ENCODE measurements around the gene KRTAP12-2. TPM values are rescaled to one million over a fixed set of nuclear protein-coding genes. Genes with fewer than 3 reads are reported as not detected.
"Not testable (repeated sequence)": the region's sequence is repeated elsewhere in the genome, so short reads cannot be mapped to it uniquely, and the experiment has no call there.

Gene KRTAP12-2
- total RNA-seq, 2 experiments from 2014 or later, result not detected

GRCh38 chr21:44627181-44627822 lies 39.4 kb downstream of the KRTAP12-2 start:
- H3K27me3 Mint-ChIP-seq; H3K4me3 Mint-ChIP-seq; intact Hi-C loops (cut with DNase I, micrococcal nuclease); ATAC-seq; POLR2A ChIA-PET; CTCF ChIA-PET; DNase-seq; H3K36me3 Mint-ChIP-seq (ENCODE audit: low read depth); H3K27ac Mint-ChIP-seq: not testable (repeated sequence)
- Mint-ChIP-seq H3K4me1 (peaks cover 21% of the 10 kb centered on the region), H3K9me3 (ENCODE audit: low read depth) (peaks cover 47% of the 10 kb centered on the region)

GRCh38 chr21:44626673-44627143 lies 40.0 kb downstream of the KRTAP12-2 start, which contains the start of gene KRTAP10-9:
TSS of gene KRTAP10-9 (plus strand) at chr21:44627093. CDS start at chr21:44627172, 79 bp downstream.
- DNase-seq, result no peak
- POLR2A ChIA-PET, result no interaction called here
- Mint-ChIP-seq H3K27me3 (no peaks in the 10 kb centered on the region), H3K27ac (no peak within 1 kb of the TSS), H3K36me3 (ENCODE audit: low read depth) (peaks cover 5% of the 10 kb centered on the region), H3K4me1 (peaks cover 21% of the 10 kb centered on the region), H3K4me3 (no peak within 1 kb of the TSS), H3K9me3 (ENCODE audit: low read depth) (peaks cover 43% of the 10 kb centered on the region)
- CTCF ChIA-PET, result no interaction called here
- intact Hi-C loops (cut with DNase I, micrococcal nuclease), result no loop called here
- no peak for ATAC-seq

GRCh38 chr21:44626262-44626661 lies 40.5 kb downstream of the KRTAP12-2 start:
- H3K9me3 Mint-ChIP-seq (ENCODE audit: low read depth), result peaks cover 41% of the 10 kb centered on the region
- H3K4me3 Mint-ChIP-seq, result no peak overlapping the region
- H3K36me3 Mint-ChIP-seq (ENCODE audit: low read depth), result peaks cover 3% of the 10 kb centered on the region
- no peak overlapping the region for H3K27ac Mint-ChIP-seq
- CTCF ChIA-PET, result no interaction called here
- H3K4me1 Mint-ChIP-seq, result peaks cover 21% of the 10 kb centered on the region
- intact Hi-C loops (cut with DNase I, micrococcal nuclease), result no loop called here
- POLR2A ChIA-PET, result no interaction called here
- DNase-seq (no peak), ATAC-seq (no peak)
- H3K27me3 Mint-ChIP-seq, result no peaks in the 10 kb centered on the region

GRCh38 chr21:44625756-44626155 lies 41.0 kb downstream of the KRTAP12-2 start:
- DNase-seq (no peak), ATAC-seq (no peak)
- no peaks in the 10 kb centered on the region for H3K27me3 Mint-ChIP-seq
- no peak overlapping the region for H3K27ac Mint-ChIP-seq
- intact Hi-C loops (cut with DNase I, micrococcal nuclease), result no loop called here
- H3K9me3 Mint-ChIP-seq (ENCODE audit: low read depth), result peaks cover 38% of the 10 kb centered on the region
- peaks cover 5% of the 10 kb centered on the region for H3K36me3 Mint-ChIP-seq (ENCODE audit: low read depth)
- peaks cover 22% of the 10 kb centered on the region for H3K4me1 Mint-ChIP-seq
- CTCF ChIA-PET, result no interaction called here
- H3K4me3 Mint-ChIP-seq, result no peak overlapping the region
- POLR2A ChIA-PET, result no interaction called here

GRCh38 chr21:44623575-44623974 lies 43.2 kb downstream of the KRTAP12-2 start:
- Mint-ChIP-seq H3K4me1 (peaks cover 25% of the 10 kb centered on the region), H3K27me3 (no peaks in the 10 kb centered on the region), H3K36me3 (ENCODE audit: low read depth) (peaks cover 22% of the 10 kb centered on the region), H3K9me3 (ENCODE audit: low read depth) (peaks cover 43% of the 10 kb centered on the region), H3K27ac (no peak overlapping the region), H3K4me3 (no peak overlapping the region)
- ATAC-seq (no peak), DNase-seq (no peak)
- intact Hi-C loops (cut with DNase I, micrococcal nuclease), result no loop called here
- CTCF ChIA-PET, result no interaction called here
- POLR2A ChIA-PET, result no interaction called here

GRCh38 chr21:44619886-44620285 lies 46.8 kb downstream of the KRTAP12-2 start:
- no peak for DNase-seq
- H3K9me3 Mint-ChIP-seq (ENCODE audit: low read depth), result peaks cover 45% of the 10 kb centered on the region
- intact Hi-C loops (cut with DNase I, micrococcal nuclease), result loop anchor here (5.0 kb wide), 2 partner anchors 32 to 73 kb away; partner anchors contain the start of gene KRTAP12-4 (in 1 of the 2)
- POLR2A ChIA-PET, result no interaction called here
- ATAC-seq, result no peak
- H3K4me3 Mint-ChIP-seq, result no peak overlapping the region
- H3K27me3 Mint-ChIP-seq, result no peaks in the 10 kb centered on the region
- H3K27ac Mint-ChIP-seq, result peak overlapping the region; percentile 14
- CTCF ChIA-PET, result interaction anchor here (0.5 kb wide), 1 partner anchor 820 kb away, joined by 3 read pairs; no protein-coding TSS in a partner anchor
- peaks cover 45% of the 10 kb centered on the region for H3K4me1 Mint-ChIP-seq
- H3K36me3 Mint-ChIP-seq (ENCODE audit: low read depth), result peaks cover 22% of the 10 kb centered on the region

GRCh38 chr21:44618909-44619308 lies 47.8 kb downstream of the KRTAP12-2 start:
- H3K4me3 Mint-ChIP-seq, result peak overlapping the region; percentile 18
- H3K36me3 Mint-ChIP-seq (ENCODE audit: low read depth), result peaks cover 21% of the 10 kb centered on the region
- H3K9me3 Mint-ChIP-seq (ENCODE audit: low read depth), result peaks cover 35% of the 10 kb centered on the region
- peak overlapping the region; percentile 90 for H3K27ac Mint-ChIP-seq
- intact Hi-C loops (cut with DNase I, micrococcal nuclease), result loop anchor here (5.0 kb wide), 2 partner anchors 33 to 72 kb away; partner anchors contain the start of gene KRTAP12-4 (in 1 of the 2)
- peak; percentile 99 for ATAC-seq
- peak; percentile 67 for DNase-seq
- ChIA-PET CTCF (interaction anchor here (0.5 to 0.8 kb wide), 2 partner anchors 10 to 510 kb away, joined by 3 read pairs; no protein-coding TSS in a partner anchor), POLR2A (interaction anchor here (1.0 kb wide), 1 partner anchor 254 kb away, joined by 3 read pairs; no protein-coding TSS in a partner anchor)
- no peaks in the 10 kb centered on the region for H3K27me3 Mint-ChIP-seq
- H3K4me1 Mint-ChIP-seq, result peaks cover 45% of the 10 kb centered on the region

- intact Hi-C loops (cut with DNase I, micrococcal nuclease), result loop anchor here (5.0 kb wide), 2 partner anchors 34 to 71 kb away; partner anchors contain the start of gene KRTAP12-4 (in 1 of the 2)
- no peaks in the 10 kb centered on the region for H3K27me3 Mint-ChIP-seq
- peak overlapping the region; percentile 90 for H3K27ac Mint-ChIP-seq
- POLR2A ChIA-PET, result interaction anchor here (1.0 kb wide), 1 partner anchor 254 kb away, joined by 3 read pairs; no protein-coding TSS in a partner anchor
- CTCF ChIA-PET, result interaction anchor here (0.8 kb wide), 1 partner anchor 9 kb away, joined by 3 read pairs; no protein-coding TSS in a partner anchor
- DNase-seq (peak; percentile 27), ATAC-seq (peak; percentile 64)
- H3K4me3 Mint-ChIP-seq, result peak overlapping the region; percentile 18
- peaks cover 21% of the 10 kb centered on the region for H3K36me3 Mint-ChIP-seq (ENCODE audit: low read depth)
- H3K4me1 Mint-ChIP-seq, result peaks cover 45% of the 10 kb centered on the region
- peaks cover 31% of the 10 kb centered on the region for H3K9me3 Mint-ChIP-seq (ENCODE audit: low read depth)
Measured at GRCh38 chr21:44618504-44618903, 48.2 kb downstream of the KRTAP12-2 start.

GRCh38 chr21:44617071-44617501 lies 49.6 kb downstream of the KRTAP12-2 start:
- ChIA-PET POLR2A (no interaction called here), CTCF (no interaction called here)
- intact Hi-C loops (cut with DNase I, micrococcal nuclease), result loop anchor here (5.0 kb wide), 2 partner anchors 35 to 70 kb away; partner anchors contain the start of gene KRTAP12-4 (in 1 of the 2)
- no peaks in the 10 kb centered on the region for H3K27me3 Mint-ChIP-seq
- no peak overlapping the region for H3K27ac Mint-ChIP-seq
- H3K4me3 Mint-ChIP-seq, result no peak overlapping the region
- H3K4me1 Mint-ChIP-seq, result peaks cover 45% of the 10 kb centered on the region
- peaks cover 20% of the 10 kb centered on the region for H3K9me3 Mint-ChIP-seq (ENCODE audit: low read depth)
- DNase-seq (no peak), ATAC-seq (no peak)
- H3K36me3 Mint-ChIP-seq (ENCODE audit: low read depth), result peaks cover 21% of the 10 kb centered on the region

- ChIA-PET CTCF (no interaction called here), POLR2A (no interaction called here)
- DNase-seq, result no peak
- H3K9me3 Mint-ChIP-seq (ENCODE audit: low read depth), result peaks cover 20% of the 10 kb centered on the region
- H3K36me3 Mint-ChIP-seq (ENCODE audit: low read depth), result peaks cover 21% of the 10 kb centered on the region
- intact Hi-C loops (cut with DNase I, micrococcal nuclease), result loop anchor here (5.0 kb wide), 2 partner anchors 36 to 69 kb away; partner anchors contain the start of gene KRTAP12-4 (in 1 of the 2)
- no peak for ATAC-seq
- H3K4me1 Mint-ChIP-seq, result peaks cover 45% of the 10 kb centered on the region
- no peaks in the 10 kb centered on the region for H3K27me3 Mint-ChIP-seq
- no peak overlapping the region for H3K4me3 Mint-ChIP-seq
- H3K27ac Mint-ChIP-seq, result no peak overlapping the region
Measured at GRCh38 chr21:44616591-44616926, 50.2 kb downstream of the KRTAP12-2 start.

All from activated CD4-positive, alpha-beta T cell treated with anti-CD3 and anti-CD28 coated beads for 36 hours (primary cell).